ENCODE results near the gene ECE2.

The ECE2 gene

GRCh38 chr3:184275961-184276910 is at the start of gene ECE2:
Gene ECE2, plus strand, starts transcription at chr3:184276022. Its CDS starts 132 bp downstream, at chr3:184276154.
- no peak for DNase-seq (ENCODE audit: low read depth)

GRCh38 chr3:184227481-184227935 is 48.3 kb upstream of the ECE2 start:
- DNase-seq (ENCODE audit: low read depth) = peak; percentile 52

GRCh38 chr3:184228376-184229137 is 47.3 kb upstream of the ECE2 start:
- DNase-seq (ENCODE audit: low read depth) = no peak

- peak; percentile 59 for DNase-seq (ENCODE audit: low read depth)
These were observed 46.3 kb upstream of the ECE2 start, which contains the start of gene VWA5B2 for GRCh38 chr3:184229394-184230080. Gene VWA5B2, plus strand, starts transcription at chr3:184229585. Its CDS starts 944 bp downstream, at chr3:184230529.

- no peak for DNase-seq (ENCODE audit: low read depth)
These were observed 45.7 kb upstream of the ECE2 start for GRCh38 chr3:184230081-184230602.

GRCh38 chr3:184230603-184231528 is 45.0 kb upstream of the ECE2 start:
- DNase-seq (ENCODE audit: low read depth) = no peak

- no peak for DNase-seq (ENCODE audit: low read depth)
These were observed 44.2 kb upstream of the ECE2 start for GRCh38 chr3:184231671-184232070.

GRCh38 chr3:184233127-184233843 is 42.5 kb upstream of the ECE2 start:
- DNase-seq (ENCODE audit: low read depth) = no peak

GRCh38 chr3:184234224-184234623 is 41.6 kb upstream of the ECE2 start:
- DNase-seq (ENCODE audit: low read depth) = no peak

- DNase-seq (ENCODE audit: low read depth) = no peak
These were observed 41.0 kb upstream of the ECE2 start for GRCh38 chr3:184234671-184235380.

GRCh38 chr3:184235381-184236032 is 40.3 kb upstream of the ECE2 start:
- DNase-seq (ENCODE audit: low read depth) = no peak

GRCh38 chr3:184236033-184236410 is 39.8 kb upstream of the ECE2 start:
- no peak for DNase-seq (ENCODE audit: low read depth)

- no peak for DNase-seq (ENCODE audit: low read depth)
These were observed 39.2 kb upstream of the ECE2 start for GRCh38 chr3:184236636-184237035.

- no peak for DNase-seq (ENCODE audit: low read depth)
These were observed 38.6 kb upstream of the ECE2 start for GRCh38 chr3:184237211-184237610.

- no peak for DNase-seq (ENCODE audit: low read depth)
These were observed 38.0 kb upstream of the ECE2 start for GRCh38 chr3:184237807-184238206.

GRCh38 chr3:184238246-184238818 is 37.5 kb upstream of the ECE2 start:
- no peak for DNase-seq (ENCODE audit: low read depth)

- no peak for DNase-seq (ENCODE audit: low read depth)
These were observed 36.6 kb upstream of the ECE2 start for GRCh38 chr3:184239221-184239620.

- DNase-seq (ENCODE audit: low read depth) = no peak
These were observed 36.1 kb upstream of the ECE2 start for GRCh38 chr3:184239708-184240107.

Measured in activated T-cell treated with anti-CD3 and anti-CD28 coated beads for 24 hours (primary cell).